ENCODE data around the gene RCOR1. TPM values are rescaled to one million over a fixed set of nuclear protein-coding genes. Genes with fewer than 3 reads are reported as not detected.

Gene RCOR1
- total and polyA plus RNA-seq, 2 of the 8 experiments (the other 6 are each of a cell fraction or from before 2014, with no cell fraction given): 12.3 to 26.3 TPM

GRCh38 chr14:102754370-102755262, 162.2 kb downstream of the RCOR1 start:
- Histone ChIP-seq H3K4me1 (replicated peaks in 1 of 4; ENCODE audit: control insufficient read depth in 3 of 4, insufficient read depth in 4 of 4, low read length in 3 of 4) (peaks cover 0 to 7% (median 3%) of the 10 kb centered on the region in 4 experiments; a peak in 5 of 7 replicates), H3K23ac (ENCODE audit: insufficient read length) (no peak overlapping the region), H4K8ac (ENCODE audit: extremely low read depth, insufficient read depth, low read length) (no peak overlapping the region), H2BK5ac (ENCODE audit: low read depth, low read length) (no peak overlapping the region), H2AFZ (ENCODE audit: low read length) (no peak overlapping the region), H3K36me3 (ENCODE audit: control insufficient read depth in 2 of 4, insufficient read depth in 4 of 4, low read length in 3 of 4) (no peaks in the 10 kb centered on the region), H2BK15ac (ENCODE audit: low read length) (no peak overlapping the region), H3K27ac (ENCODE audit: low read depth, low read length) (no peak overlapping the region), H3K14ac (ENCODE audit: insufficient read length) (no peak overlapping the region), H3K4me3 (ENCODE audit: extremely low read depth in 1 of 4, insufficient read depth in 2 of 4, low read depth in 3 of 4, low read length in 4 of 4) (no peak overlapping the region), H3K56ac (replicated peaks; ENCODE audit: insufficient read length, low read depth, low read length) (no peak overlapping the region), H3K23me2 (ENCODE audit: low read depth, low read length) (no peaks in the 10 kb centered on the region), H2BK20ac (ENCODE audit: low read length) (no peak overlapping the region), H3K18ac (ENCODE audit: extremely low read depth, low read length) (no peak overlapping the region; the same call in 1 of the 2 replicates), H2BK120ac (replicated peaks; ENCODE audit: low read depth, low read length) (no peak overlapping the region), H3K79me1 (ENCODE audit: low read depth, low read length) (no peaks in the 10 kb centered on the region), H2AK5ac (ENCODE audit: low read depth, low read length) (no peak overlapping the region), H2BK12ac (ENCODE audit: low read depth, low read length) (no peak overlapping the region), H4K20me1 (replicated peaks in 1 of 2; ENCODE audit: control insufficient read depth in 1 of 2, insufficient read depth in 2 of 2, low read length in 2 of 2) (peaks cover 0 to under 1% of the 10 kb centered on the region in 2 experiments), H3K4ac (replicated peaks; ENCODE audit: insufficient read length, low read depth, low read length) (no peak overlapping the region), H3K79me2 (ENCODE audit: control insufficient read depth in 1 of 2, insufficient read depth in 2 of 2, low read length in 2 of 2) (no peaks in the 10 kb centered on the region), H4K91ac (replicated peaks; ENCODE audit: insufficient read length, low read length) (no peak overlapping the region), H3K4me2 (ENCODE audit: insufficient read depth in 1 of 2, low read depth in 2 of 2, low read length in 2 of 2) (no peak overlapping the region), H4K5ac (ENCODE audit: insufficient read length, low read depth, low read length) (no peak overlapping the region), H3K9ac (replicated peaks in 1 of 4; ENCODE audit: extremely low read depth in 1 of 4, low read depth in 3 of 4, low read length in 3 of 4) (no peak overlapping the region), H3K9me3 (ENCODE audit: insufficient read depth in 2 of 2, low read depth in 1 of 2, low read length in 1 of 2) (no peaks in the 10 kb centered on the region), H3K27me3 (replicated peaks in 1 of 4; ENCODE audit: control insufficient read depth in 3 of 4, extremely low read depth in 1 of 4, insufficient read depth in 3 of 4, low read length in 3 of 4) (no peaks in the 10 kb centered on the region)
- no peak for FAIRE-seq
- 94% methylated on average over 16 of the region's 17 CpGs; no CpG with 5 or more reads in 1 of the 2 experiments for WGBS, 2 experiments (ENCODE audit: extremely low coverage in 1 of 2, insufficient coverage in 1 of 2, insufficient read length in 1 of 2, insufficient replicate concordance in 2 of 2, low coverage in 1 of 2, low lambda C conversion rate in 2 of 2, missing lambda C conversion rate in 1 of 2)
- CTCF ChIA-PET (ENCODE audit: partially characterized antibody): interaction anchor here (0.6 kb wide), 1 partner anchor 11 kb away, joined by 3 read pairs; no protein-coding TSS in a partner anchor
- TF ChIP-seq EP300 (IDR thresholded peaks at IDR 0.05; ENCODE audit: borderline replicate concordance in 1 of 2, low read depth in 2 of 2, low read length in 2 of 2) (no peak), CBX5 (IDR thresholded peaks at IDR 0.05; ENCODE audit: low read depth, low read length) (no peak), RFX5 (IDR thresholded peaks at IDR 0.05; ENCODE audit: borderline replicate concordance, low read depth, low read length) (no peak), JUN (IDR thresholded peaks at IDR 0.05; ENCODE audit: low read depth, low read length) (no peak), JUND (IDR thresholded peaks at IDR 0.05; ENCODE audit: low read length) (no peak)
- TF ChIP-seq, protein P1, sequence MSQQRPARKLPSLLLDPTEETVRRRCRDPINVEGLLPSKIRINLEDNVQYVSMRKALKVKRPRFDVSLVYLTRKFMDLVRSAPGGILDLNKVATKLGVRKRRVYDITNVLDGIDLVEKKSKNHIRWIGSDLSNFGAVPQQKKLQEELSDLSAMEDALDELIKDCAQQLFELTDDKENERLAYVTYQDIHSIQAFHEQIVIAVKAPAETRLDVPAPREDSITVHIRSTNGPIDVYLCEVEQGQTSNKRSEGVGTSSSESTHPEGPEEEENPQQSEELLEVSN (IDR thresholded peaks at IDR 0.05): no peak
- DNase-seq (ENCODE audit: low read depth in 1 of 2, low spot score in 2 of 2): no peak
- POLR2A ChIA-PET (ENCODE audit: partially characterized antibody): no interaction called here
